Chondrocyte (in vitro differentiated cells): Measurements from ENCODE around the gene LIM2. TPM values are rescaled to one million over a fixed set of nuclear protein-coding genes. Genes with fewer than 3 reads are reported as not detected.

Experiments used
- DNase-seq: peaks from one replicate; pipeline ENCODE4 v3.0.0; 2021; ENCODE audit warnings: mixed read lengths, low spot score
- H3K27ac Mint-ChIP-seq: one replicate; pipeline ENCODE4 v1.8.0; 2021; ENCODE audit warnings: mild to moderate bottlenecking, moderate library complexity, mixed read lengths; ENCODE audit not compliant: unreplicated experiment
- H3K27me3 Mint-ChIP-seq: 2 replicates; pipeline ENCODE4 v1.8.0; 2021; ENCODE audit warnings: low read depth, mixed read lengths
- H3K36me3 Mint-ChIP-seq: 2 replicates; pipeline ENCODE4 v1.8.0; 2021; ENCODE audit warnings: low read depth, mixed read lengths
- H3K4me1 Mint-ChIP-seq: 2 replicates; pipeline ENCODE4 v1.8.0; 2021; ENCODE audit warnings: low read depth, mild to moderate bottlenecking, mixed read lengths
- H3K4me3 Mint-ChIP-seq: one replicate; pipeline ENCODE4 v1.8.0; 2021; ENCODE audit warnings: mild to moderate bottlenecking, moderate library complexity, mixed read lengths; ENCODE audit not compliant: unreplicated experiment
- H3K9me3 Mint-ChIP-seq: 2 replicates; pipeline ENCODE4 v1.8.0; 2021; ENCODE audit warnings: low read depth, mixed read lengths
- CTCF ChIP-seq: fragments of 200-600 bp; sonication (generic); IDR thresholded peaks from 2 replicates; pipeline ENCODE4 v1.5.0; 2021; ENCODE audit warnings: antibody characterized with exemption, mild to moderate bottlenecking, moderate library complexity
- total RNA-seq: library from RNA; stranded (reverse); gene quantifications from 3 replicates; pipeline ENCODE4 v1.2.1, GENCODE V29; 2021

Gene LIM2
- total RNA-seq, 1 donor from 2014 or later = not detected

GRCh38 chr19:51331716-51332115 is 56.1 kb downstream of the LIM2 start:
- no peak overlapping the region for H3K4me3 Mint-ChIP-seq
- DNase-seq = no peak
- H3K36me3 Mint-ChIP-seq = peaks cover 15% of the 10 kb centered on the region
- no peak overlapping the region for H3K27ac Mint-ChIP-seq
- peaks cover 3% of the 10 kb centered on the region for H3K9me3 Mint-ChIP-seq
- peaks cover 2% of the 10 kb centered on the region for H3K4me1 Mint-ChIP-seq
- peaks cover 2% of the 10 kb centered on the region for H3K27me3 Mint-ChIP-seq
- TF ChIP-seq CTCF = no peak

GRCh38 chr19:51331193-51331592 is 56.6 kb downstream of the LIM2 start:
- peaks cover 2% of the 10 kb centered on the region for H3K27me3 Mint-ChIP-seq
- peaks cover 15% of the 10 kb centered on the region for H3K36me3 Mint-ChIP-seq
- no peak overlapping the region for H3K27ac Mint-ChIP-seq
- no peak for DNase-seq
- no peak overlapping the region for H3K4me3 Mint-ChIP-seq
- TF ChIP-seq CTCF = no peak
- H3K9me3 Mint-ChIP-seq = peaks cover 3% of the 10 kb centered on the region
- H3K4me1 Mint-ChIP-seq = peaks cover 2% of the 10 kb centered on the region

GRCh38 chr19:51330366-51330765 is 57.4 kb downstream of the LIM2 start:
- Mint-ChIP-seq H3K27me3 (peaks cover 2% of the 10 kb centered on the region), H3K4me1 (peaks cover 2% of the 10 kb centered on the region), H3K4me3 (no peak overlapping the region), H3K9me3 (peaks cover 3% of the 10 kb centered on the region), H3K36me3 (peaks cover 15% of the 10 kb centered on the region), H3K27ac (no peak overlapping the region)
- TF ChIP-seq CTCF = no peak
- peak; percentile 21 for DNase-seq

Other genes with a start within 250 kb of the LIM2 start
- not detected in 3 replicates for gene SIGLEC7, start 245.7 kb downstream of the LIM2 start, total RNA-seq
- gene CD33, start 162.9 kb downstream of the LIM2 start, total RNA-seq = not detected in 3 replicates
- not detected in 3 replicates for gene SIGLECL1, start 136.9 kb downstream of the LIM2 start, total RNA-seq
- 0.07 TPM in 1 of 3 replicates, not detected in the others for gene IGLON5, start 76.3 kb downstream of the LIM2 start, total RNA-seq
- gene VSIG10L, start 45.8 kb downstream of the LIM2 start, total RNA-seq = 4.9 to 5.5 TPM (median 5.4 TPM) in 3 replicates
- gene ETFB, start 21.6 kb downstream of the LIM2 start, total RNA-seq = 43.7 to 56.6 TPM (median 49.6 TPM) in 3 replicates
- gene CLDND2, start 19.0 kb downstream of the LIM2 start, total RNA-seq = 1.5 TPM in 1 of 3 replicates, not detected in the others
- gene NKG7, start 15.3 kb downstream of the LIM2 start, total RNA-seq = not detected in 3 replicates
- not detected in 3 replicates for gene C19orf84, start 2.6 kb upstream of the LIM2 start, total RNA-seq
- not detected in 3 replicates for gene SIGLEC10, start 29.7 kb upstream of the LIM2 start, total RNA-seq
- gene SIGLEC8, start 70.5 kb upstream of the LIM2 start, total RNA-seq = not detected in 3 replicates
- not detected in 3 replicates for gene CEACAM18, start 90.6 kb upstream of the LIM2 start, total RNA-seq
- gene SIGLEC12, start 113.8 kb upstream of the LIM2 start, total RNA-seq = not detected in 3 replicates
- gene SIGLEC6, start 143.7 kb upstream of the LIM2 start, total RNA-seq = not detected in 3 replicates
- gene ZNF175, start 183.3 kb upstream of the LIM2 start, total RNA-seq = 6.3 to 14.3 TPM (median 8.9 TPM) in 3 replicates
- not detected in 3 replicates for gene SIGLEC5, start 242.4 kb upstream of the LIM2 start, total RNA-seq